ENCODE results near the gene LDLRAD3.

Gene LDLRAD3

GRCh38 chr11:36048496-36049247 is 104.8 kb downstream of the LDLRAD3 start:
- DNase-seq (ENCODE audit: low spot score): no peak

- DNase-seq (ENCODE audit: low spot score): no peak
Observed at GRCh38 chr11:36051235-36052144, 107.6 kb downstream of the LDLRAD3 start.

GRCh38 chr11:36053281-36053680 is 109.4 kb downstream of the LDLRAD3 start:
- no peak for DNase-seq (ENCODE audit: low spot score)

GRCh38 chr11:36053862-36054261 is 110.0 kb downstream of the LDLRAD3 start:
- no peak for DNase-seq (ENCODE audit: low spot score)

- no peak for DNase-seq (ENCODE audit: low spot score)
Observed at GRCh38 chr11:36054628-36055027, 110.8 kb downstream of the LDLRAD3 start.

- peak; percentile 17 for DNase-seq (ENCODE audit: low spot score)
Observed at GRCh38 chr11:36056160-36056751, 112.4 kb downstream of the LDLRAD3 start.

GRCh38 chr11:36057379-36058042 is 113.6 kb downstream of the LDLRAD3 start:
- no peak for DNase-seq (ENCODE audit: low spot score)

GRCh38 chr11:36059660-36060059 is 115.8 kb downstream of the LDLRAD3 start:
- no peak for DNase-seq (ENCODE audit: low spot score)

- no peak for DNase-seq (ENCODE audit: low spot score)
Observed at GRCh38 chr11:36060926-36061325, 117.1 kb downstream of the LDLRAD3 start.

GRCh38 chr11:36061471-36061870 is 117.6 kb downstream of the LDLRAD3 start:
- DNase-seq (ENCODE audit: low spot score): no peak

- DNase-seq (ENCODE audit: low spot score): no peak
Observed at GRCh38 chr11:36062796-36063365, 119.0 kb downstream of the LDLRAD3 start.

- no peak for DNase-seq (ENCODE audit: low spot score)
Observed at GRCh38 chr11:36065436-36065835, 121.6 kb downstream of the LDLRAD3 start.

GRCh38 chr11:36066891-36067290 is 123.0 kb downstream of the LDLRAD3 start:
- no peak for DNase-seq (ENCODE audit: low spot score)

- DNase-seq (ENCODE audit: low spot score): no peak
Observed at GRCh38 chr11:36069576-36070212, 125.8 kb downstream of the LDLRAD3 start.

GRCh38 chr11:36070213-36070953 is 126.5 kb downstream of the LDLRAD3 start:
- no peak for DNase-seq (ENCODE audit: low spot score)

GRCh38 chr11:36070954-36071330 is 127.1 kb downstream of the LDLRAD3 start:
- no peak for DNase-seq (ENCODE audit: low spot score)

GRCh38 chr11:36071917-36072500 is 128.1 kb downstream of the LDLRAD3 start:
- DNase-seq (ENCODE audit: low spot score): no peak

- DNase-seq (ENCODE audit: low spot score): no peak
Observed at GRCh38 chr11:36073411-36074203, 129.7 kb downstream of the LDLRAD3 start.

GRCh38 chr11:36074941-36075431 is 131.1 kb downstream of the LDLRAD3 start:
- no peak for DNase-seq (ENCODE audit: low spot score)
